ENCODE measurements around the gene CDC42SE2.

Gene CDC42SE2, protein sequence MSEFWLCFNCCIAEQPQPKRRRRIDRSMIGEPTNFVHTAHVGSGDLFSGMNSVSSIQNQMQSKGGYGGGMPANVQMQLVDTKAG

DNA sequence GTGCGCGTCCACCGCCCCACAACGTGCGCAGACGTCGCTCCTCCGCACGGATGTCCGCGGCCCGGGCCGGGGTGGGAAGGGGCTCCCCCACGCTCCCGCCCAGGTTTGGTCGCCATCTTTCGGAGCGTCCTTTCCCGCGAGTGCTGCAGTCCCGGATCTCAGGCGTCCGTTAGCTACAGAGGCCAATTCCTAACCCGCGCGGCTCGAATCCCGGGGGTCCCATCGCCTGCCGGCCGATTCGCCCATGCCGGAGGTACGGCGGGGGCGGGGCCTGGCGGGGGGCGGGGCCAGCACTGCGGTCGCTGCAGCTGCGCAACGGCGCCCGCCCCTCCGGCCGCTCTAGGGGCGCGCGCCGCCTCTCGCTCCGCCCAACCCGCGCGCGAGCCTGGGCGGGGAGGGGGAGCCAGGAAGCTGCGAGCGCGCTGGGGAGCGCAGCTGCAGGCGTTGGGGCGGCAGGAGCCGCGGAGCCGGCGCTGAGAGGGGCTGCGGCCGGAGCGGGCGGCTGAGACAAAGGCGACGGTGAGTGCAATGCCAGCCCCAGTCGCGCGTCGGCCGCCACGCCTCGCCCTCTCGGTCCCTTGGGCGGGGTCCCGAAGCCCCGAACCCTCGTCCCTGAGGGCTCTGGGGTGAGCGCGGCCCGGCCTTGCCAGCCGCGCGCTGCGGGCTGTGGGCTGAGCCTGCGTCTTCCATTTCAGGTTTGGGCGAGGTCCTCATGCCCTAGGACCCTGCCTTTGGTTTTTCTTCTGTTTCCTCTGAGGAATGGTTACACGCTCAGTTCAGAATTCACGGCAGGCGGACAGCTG is at the start of gene CDC42SE2:
Gene CDC42SE2 (plus strand): TSS at position 406 of the 803 bp plus-strand sequence. CDS start 95,441 bp downstream, outside the sequence.
- peak; percentile 86 for DNase-seq (ENCODE audit: low spot score)

DNA sequence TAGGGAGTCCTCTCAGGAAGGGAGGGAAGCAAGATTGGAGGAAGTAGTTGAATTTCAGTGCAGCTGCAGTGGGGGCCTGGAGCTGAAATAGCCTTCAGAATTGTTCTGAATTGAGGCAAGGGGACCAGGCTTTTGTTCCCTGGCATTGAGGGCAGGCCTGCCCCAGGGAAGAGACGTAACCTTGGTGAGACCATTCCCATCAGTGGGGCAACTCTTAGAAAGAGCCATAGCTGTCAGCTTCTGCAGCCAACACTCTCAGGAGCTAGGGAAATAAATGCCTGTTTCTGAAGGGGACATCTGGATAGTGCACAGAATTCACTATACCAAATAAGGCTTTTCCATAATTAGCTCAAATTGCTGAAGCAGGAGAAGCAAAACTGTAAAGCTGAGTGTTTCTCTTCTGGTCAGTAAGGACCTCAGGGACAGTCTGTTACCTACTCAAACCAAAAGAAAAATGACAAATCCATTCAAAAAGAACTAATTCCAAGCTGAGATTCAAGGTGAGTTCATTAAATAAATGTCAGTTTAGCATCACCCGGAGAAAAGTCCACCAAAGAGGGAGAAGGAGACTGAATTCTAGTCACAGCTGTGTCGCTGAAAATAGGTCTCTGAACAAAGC is 49.1 kb upstream of the CDC42SE2 start:
- no peak for DNase-seq (ENCODE audit: low spot score)

DNA sequence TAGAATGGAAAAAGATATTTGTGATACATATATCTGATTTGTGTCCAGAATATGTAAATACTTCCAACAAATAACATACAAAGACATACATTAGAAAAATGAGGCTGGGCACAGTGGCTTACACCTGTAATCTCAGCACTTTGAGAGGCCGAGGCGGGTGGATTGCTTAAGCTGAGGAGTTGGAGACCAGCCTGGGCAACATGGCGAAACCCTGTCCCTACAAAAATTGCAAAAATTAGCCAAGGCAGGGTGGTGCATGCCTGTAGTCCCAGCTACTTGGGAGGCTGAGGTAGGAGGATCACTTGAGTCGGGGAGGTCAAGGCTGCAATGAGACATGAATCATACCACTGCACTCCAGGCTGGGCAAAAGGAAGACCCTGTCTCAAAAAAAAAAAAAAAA is 46.1 kb upstream of the CDC42SE2 start:
- no peak for DNase-seq (ENCODE audit: low spot score)

DNA sequence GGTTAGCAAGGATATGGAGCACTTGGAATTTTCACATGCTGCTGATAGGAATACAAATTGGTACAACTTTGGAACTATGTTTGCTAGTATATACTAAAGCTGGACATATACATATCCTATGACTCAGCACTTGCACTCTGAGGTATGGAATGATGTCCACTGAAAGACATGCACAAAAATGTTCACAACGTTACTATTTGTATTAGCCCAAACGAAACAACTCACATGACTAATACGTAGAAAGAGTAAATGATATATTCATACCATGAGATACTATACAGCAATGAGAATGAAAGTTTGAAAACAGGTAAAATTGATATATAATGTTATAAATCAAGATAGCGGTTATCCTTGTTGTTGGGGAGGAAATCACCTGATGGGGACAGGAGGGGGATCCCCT is 45.5 kb upstream of the CDC42SE2 start:
- DNase-seq (ENCODE audit: low spot score): no peak

DNA sequence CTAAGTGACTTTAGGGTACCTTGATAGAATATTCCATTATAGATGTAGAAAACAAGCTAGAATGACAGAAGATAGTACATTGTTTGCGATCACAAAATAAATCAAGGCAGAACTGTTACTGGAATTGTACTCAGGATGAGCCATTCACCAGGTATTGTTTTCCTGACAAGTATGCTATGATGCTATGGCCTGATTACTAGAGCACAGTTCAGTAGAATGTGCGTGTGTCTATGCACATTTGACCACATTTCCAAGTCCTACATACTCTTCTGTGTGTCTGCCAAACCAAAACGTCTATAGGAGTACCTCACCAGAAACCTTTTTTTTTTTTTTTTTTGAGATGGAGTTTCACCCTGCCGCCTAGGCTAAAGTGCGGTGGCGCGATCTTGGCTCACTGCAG is 43.3 kb upstream of the CDC42SE2 start:
- DNase-seq (ENCODE audit: low spot score): no peak

GRCh38 chr5:131221008-131221703 is 42.7 kb upstream of the CDC42SE2 start:
- DNase-seq (ENCODE audit: low spot score): no peak

DNA sequence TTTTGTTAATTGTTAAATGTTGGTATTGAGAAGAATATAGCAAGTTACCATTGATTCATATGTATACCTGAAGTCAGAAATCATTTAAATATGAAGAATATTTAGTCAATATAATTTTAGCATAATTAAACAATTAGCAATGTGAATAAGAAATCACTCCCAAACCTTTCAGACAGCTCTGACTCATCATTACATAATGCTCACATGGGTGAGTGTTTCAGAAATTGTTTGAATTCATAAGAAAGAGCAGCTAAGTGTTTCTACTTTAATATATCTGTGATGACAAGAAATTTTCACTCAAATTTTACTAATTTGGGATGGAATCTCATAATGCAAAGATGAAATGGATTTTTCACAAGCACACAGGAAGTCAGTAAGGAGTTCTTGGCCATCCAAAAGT is 42.0 kb upstream of the CDC42SE2 start:
- no peak for DNase-seq (ENCODE audit: low spot score)

GRCh38 chr5:131222731-131223130 is 41.1 kb upstream of the CDC42SE2 start:
- DNase-seq (ENCODE audit: low spot score): no peak

- DNase-seq (ENCODE audit: low spot score): no peak
These were observed 40.0 kb upstream of the CDC42SE2 start for GRCh38 chr5:131223751-131224386.

DNA sequence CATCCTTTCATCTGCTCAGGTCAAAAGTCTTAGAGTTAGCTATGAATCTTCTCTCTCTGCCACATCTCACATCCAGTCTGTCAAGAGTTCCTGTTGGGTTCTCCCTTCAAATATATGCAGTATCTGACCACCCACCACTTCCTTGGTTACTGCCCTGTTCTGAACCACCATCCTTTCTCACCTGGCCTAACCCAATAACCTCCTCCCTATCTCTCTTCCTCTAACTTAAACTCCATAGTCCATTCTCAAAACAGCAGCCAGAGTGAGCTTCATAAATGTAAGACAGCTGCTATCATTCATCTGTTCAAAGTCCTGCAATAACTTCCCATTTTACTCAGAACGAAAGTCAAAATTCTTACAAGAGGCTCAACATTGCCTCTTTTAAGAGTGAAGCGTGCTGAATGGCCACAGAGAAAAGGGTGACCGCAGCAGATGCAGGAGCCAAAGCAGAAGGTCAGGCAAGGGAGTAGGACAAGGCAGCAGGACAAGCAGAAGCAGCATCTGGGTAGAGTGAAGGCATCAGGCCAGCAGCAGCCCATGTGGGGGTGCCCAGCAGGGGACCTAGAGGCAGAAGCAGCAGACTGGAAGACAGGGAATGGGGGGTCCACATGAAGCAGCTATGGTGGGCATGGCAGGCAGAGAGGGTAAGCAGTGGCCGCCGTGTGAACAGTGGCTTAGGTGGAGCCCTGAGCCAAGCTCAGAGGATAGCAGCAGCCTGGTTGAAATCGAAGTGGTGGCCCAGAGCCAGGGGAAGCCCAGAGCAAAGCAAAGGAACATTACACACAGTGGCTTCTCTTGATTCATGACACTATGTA is 39.3 kb upstream of the CDC42SE2 start:
- DNase-seq (ENCODE audit: low spot score): no peak

GRCh38 chr5:131225282-131225974 is 38.4 kb upstream of the CDC42SE2 start:
- no peak for DNase-seq (ENCODE audit: low spot score)

- DNase-seq (ENCODE audit: low spot score): no peak
These were observed 37.0 kb upstream of the CDC42SE2 start for GRCh38 chr5:131226899-131227298.

DNA sequence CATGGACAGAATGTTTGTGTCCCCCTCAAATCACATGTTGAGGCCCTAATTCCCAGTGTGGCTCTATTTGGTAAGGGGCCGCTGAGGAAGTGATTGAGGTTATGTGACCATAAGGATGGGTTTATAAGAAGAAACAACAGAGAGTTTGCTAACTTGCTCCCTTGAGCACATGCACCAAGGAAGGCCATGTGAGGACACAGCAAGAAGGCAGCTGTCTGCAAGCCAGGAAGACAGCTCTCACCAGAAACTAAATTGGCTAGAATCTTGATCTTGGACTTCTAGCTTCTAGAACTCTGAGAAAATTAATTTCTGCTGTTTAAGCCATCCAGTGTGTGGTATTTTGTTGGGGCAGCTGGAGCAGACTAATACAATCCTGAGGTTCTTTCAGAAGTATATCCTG is 35.2 kb upstream of the CDC42SE2 start:
- DNase-seq (ENCODE audit: low spot score): no peak

DNA sequence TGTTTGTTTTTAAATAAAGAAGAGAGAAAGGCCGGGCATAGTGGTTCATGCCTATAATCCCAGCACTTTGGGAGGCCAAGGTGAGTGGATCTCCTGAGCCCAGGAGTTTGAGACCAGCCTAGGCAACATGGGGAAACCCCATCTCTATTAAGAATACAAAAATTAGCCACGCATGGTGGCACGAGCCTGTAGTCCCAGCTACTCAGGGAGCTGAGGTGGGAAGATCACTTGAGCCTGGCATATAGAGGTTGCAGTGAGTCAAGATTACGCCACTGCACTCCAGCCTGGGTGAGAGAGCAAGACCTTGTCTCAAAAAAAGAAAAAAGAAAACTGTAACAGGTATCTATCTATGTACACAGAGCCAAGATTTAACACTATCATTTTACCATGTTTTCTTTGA is 34.2 kb upstream of the CDC42SE2 start:
- DNase-seq (ENCODE audit: low spot score): no peak

DNA sequence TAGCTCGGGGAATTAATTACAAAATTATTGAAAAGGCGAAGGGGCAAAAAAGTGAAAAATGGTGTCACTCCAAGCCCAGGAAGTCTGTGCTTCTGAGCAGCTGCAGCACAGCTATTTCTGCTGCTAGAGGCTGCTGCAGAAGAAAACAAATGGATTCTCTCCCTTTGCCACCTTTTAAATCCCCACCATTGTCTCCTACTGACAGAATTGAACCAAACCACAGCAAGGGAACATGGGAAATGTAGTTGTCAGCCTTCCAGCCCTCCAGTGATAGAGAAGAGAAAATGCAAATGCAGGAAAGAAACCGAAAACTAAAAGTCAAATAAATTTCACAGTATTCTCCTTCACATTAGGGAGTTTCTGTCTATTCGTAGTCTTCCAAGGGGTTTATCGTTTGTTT is 33.4 kb upstream of the CDC42SE2 start:
- no peak for DNase-seq (ENCODE audit: low spot score)

DNA sequence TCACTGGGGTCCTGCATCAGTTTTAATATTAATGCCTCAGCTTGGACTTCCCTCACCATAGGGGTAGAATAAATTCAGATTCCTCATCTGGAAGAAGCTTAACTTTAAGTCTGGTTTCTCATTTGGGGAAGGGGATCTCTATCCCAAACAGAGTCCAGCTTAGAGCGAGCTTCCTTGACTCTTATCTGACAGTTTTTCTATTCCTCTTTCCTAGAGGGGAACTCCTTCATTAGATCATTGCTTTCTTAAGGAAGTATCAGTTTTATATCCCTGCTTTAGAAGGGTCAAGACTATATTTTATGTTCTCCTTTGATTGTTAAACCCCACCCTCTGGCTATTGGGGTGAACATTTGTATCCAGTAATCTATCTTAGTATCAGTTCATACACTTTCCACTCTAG is 24.2 kb upstream of the CDC42SE2 start:
- no peak for DNase-seq (ENCODE audit: low spot score)

DNA sequence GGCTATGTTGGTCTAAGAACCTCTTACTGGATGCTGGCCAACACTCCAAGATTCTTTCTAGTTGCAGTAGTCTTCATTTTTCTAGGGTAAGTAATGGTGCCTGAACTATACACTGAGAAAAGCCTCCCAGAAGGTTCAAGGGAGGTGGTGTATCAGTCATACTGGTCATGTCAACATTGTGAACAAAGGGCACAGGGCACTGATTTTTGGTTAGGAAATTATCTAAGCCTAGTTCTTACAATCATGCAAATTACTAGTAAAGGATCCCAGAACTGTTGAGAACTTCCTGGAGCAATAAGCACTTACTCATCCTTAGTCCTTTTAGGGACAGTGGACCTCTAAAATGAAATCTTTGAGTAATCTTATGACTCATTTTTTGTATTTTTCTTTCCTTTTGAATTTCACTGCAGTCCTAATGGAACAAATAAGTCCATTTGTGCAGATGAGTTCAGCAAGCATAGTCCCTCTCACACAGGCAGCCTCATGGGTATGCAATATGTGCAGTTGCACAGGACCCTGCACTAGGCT is 21.1 kb upstream of the CDC42SE2 start:
- DNase-seq (ENCODE audit: low spot score): no peak

DNA sequence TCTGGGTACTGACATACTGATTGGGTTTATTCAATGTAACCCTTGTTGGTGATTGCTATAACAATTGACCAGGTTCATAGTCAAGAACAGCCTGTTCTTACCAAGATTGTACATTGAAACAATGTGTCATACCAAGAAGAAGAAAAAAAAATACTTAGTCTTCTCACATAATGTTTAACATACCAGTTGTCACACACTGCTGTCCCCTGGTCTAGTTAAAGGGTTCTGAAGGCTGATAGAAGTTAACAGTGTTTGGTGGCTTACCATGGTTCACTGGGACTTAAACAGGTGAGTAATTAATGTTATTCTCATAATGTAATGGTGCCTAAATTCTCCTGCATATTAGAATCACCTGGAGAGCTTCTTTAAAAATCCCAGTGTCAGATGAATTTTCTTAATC is 18.5 kb upstream of the CDC42SE2 start:
- no peak for DNase-seq (ENCODE audit: low spot score)

DNA sequence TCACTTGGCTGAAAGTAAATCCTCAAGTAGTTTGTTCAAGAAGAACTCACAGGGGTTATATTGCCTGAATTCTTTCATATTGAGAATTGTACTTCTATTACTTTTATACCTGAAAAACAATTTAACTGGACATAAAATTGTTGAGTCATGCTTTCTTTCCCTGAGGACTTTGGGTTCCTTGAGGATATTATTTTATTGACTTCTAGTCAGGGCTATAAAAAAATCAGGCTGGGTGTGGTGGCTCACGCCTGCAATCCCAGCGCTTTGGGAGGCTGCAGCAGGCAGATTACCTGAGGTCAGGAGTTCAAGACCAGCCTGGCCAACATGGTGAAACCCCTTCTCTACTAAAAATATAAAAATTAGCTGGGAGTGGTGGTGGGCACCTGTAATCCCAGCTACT is 17.9 kb upstream of the CDC42SE2 start:
- no peak for DNase-seq (ENCODE audit: low spot score)

GRCh38 chr5:131246504-131246903 is 17.3 kb upstream of the CDC42SE2 start:
- no peak for DNase-seq (ENCODE audit: low spot score)

Measured in CD4-positive, alpha-beta T cell treated with Interleukin-15 for 4 hours (primary cell).